ENCODE data around the gene PPP4R1. TPM values are rescaled to one million over a fixed set of nuclear protein-coding genes. Genes with fewer than 3 reads are reported as not detected.

The PPP4R1 gene
- polyA plus RNA-seq, 1 donor (not counting 4 experiments of a cell fraction or from before 2014, with no cell fraction given), result 200 TPM

DNA sequence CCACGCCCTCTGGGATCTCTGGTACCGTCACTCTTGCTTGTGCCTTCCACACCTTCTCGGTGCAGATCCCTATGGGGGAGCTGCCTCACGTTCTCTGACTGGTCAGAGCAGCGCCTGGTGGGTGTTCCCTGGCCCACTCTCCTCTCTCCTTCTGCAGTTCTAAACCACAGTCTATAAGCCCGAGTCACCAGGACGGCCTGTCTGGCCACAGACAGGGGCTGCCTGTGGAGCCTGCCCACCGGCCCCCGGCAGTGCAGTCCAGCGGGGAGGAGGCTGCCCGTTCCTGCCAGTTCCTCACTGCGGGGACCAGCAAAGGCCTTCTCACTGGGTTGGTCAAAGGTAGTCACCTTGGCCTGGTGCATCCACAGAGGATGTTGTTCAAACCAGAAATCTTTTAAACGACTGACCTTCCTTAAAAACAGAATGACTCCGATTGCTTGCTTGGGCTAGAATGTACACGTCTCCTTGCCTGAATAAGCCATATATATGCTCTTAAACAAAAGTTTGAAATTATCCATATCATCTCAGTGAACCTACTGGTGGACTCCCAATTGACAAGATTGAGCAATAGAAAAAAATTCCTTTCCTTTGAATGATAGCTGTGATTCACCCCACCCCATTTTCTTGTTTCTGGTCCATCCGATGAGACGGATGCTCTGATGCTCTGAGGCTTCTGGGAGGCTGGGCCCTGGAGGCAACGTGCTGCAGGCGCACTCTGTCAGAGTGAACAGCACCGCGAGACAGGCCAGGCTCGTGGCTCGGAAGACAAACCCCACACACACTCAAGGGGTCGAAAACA lies 77.8 kb downstream of the PPP4R1 start:
- Histone ChIP-seq H3K9ac (ENCODE audit: control insufficient read depth, extremely low read depth, insufficient read depth, low read length) (no peak overlapping the region), H4K20me1 (ENCODE audit: control insufficient read depth, extremely low read depth, insufficient read depth, low read length) (no peaks in the 10 kb centered on the region), H3K36me3 (ENCODE audit: control insufficient read depth in 2 of 2, extremely low read depth in 1 of 2, insufficient read depth in 2 of 2, low read length in 2 of 2) (peaks cover 21 to 28% of the 10 kb centered on the region in 2 experiments), H3K79me2 (ENCODE audit: control insufficient read depth, insufficient read depth, low read length) (no peaks in the 10 kb centered on the region), H3K4me3 (ENCODE audit: control insufficient read depth in 2 of 3, extremely low read depth in 1 of 3, insufficient read depth in 2 of 3, low read depth in 1 of 3, low read length in 3 of 3) (no peak overlapping the region), H3K27ac (ENCODE audit: control insufficient read depth, insufficient read depth, low read length) (peak overlapping the region; percentile 46), H3K27me3 (ENCODE audit: control insufficient read depth, extremely low read depth, insufficient read depth, low read length) (no peaks in the 10 kb centered on the region), H3K4me1 (ENCODE audit: control insufficient read depth, extremely low read depth, insufficient read depth, low read length) (peaks cover 26% of the 10 kb centered on the region), H2AFZ (ENCODE audit: control insufficient read depth, low read length) (no peak overlapping the region), H3K9me3 (ENCODE audit: control insufficient read depth, low read depth, low read length) (no peaks in the 10 kb centered on the region), H3K9me1 (ENCODE audit: control insufficient read depth, extremely low read depth, insufficient read depth, low read length) (no peaks in the 10 kb centered on the region), H3K4me2 (ENCODE audit: control insufficient read depth, extremely low read depth, insufficient read depth, low read depth, low read length) (peak overlapping the region; percentile 25)
- TF ChIP-seq, protein P1, sequence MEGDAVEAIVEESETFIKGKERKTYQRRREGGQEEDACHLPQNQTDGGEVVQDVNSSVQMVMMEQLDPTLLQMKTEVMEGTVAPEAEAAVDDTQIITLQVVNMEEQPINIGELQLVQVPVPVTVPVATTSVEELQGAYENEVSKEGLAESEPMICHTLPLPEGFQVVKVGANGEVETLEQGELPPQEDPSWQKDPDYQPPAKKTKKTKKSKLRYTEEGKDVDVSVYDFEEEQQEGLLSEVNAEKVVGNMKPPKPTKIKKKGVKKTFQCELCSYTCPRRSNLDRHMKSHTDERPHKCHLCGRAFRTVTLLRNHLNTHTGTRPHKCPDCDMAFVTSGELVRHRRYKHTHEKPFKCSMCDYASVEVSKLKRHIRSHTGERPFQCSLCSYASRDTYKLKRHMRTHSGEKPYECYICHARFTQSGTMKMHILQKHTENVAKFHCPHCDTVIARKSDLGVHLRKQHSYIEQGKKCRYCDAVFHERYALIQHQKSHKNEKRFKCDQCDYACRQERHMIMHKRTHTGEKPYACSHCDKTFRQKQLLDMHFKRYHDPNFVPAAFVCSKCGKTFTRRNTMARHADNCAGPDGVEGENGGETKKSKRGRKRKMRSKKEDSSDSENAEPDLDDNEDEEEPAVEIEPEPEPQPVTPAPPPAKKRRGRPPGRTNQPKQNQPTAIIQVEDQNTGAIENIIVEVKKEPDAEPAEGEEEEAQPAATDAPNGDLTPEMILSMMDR (optimal IDR thresholded peaks at IDR 0.05 in 1 of 3, IDR thresholded peaks at IDR 0.05 in 1 of 3, conservative IDR thresholded peaks at IDR 0.05 in 1 of 3; ENCODE audit: extremely low read depth in 1 of 3, insufficient read depth in 2 of 3, low read length in 3 of 3), result no peak
- TF ChIP-seq EZH2 (IDR thresholded peaks at IDR 0.05; ENCODE audit: low read length), result no peak
- FAIRE-seq (peak; percentile 91), DNase-seq (ENCODE audit: low read depth, low spot score) (no peak)
- dilution Hi-C loops (cut with MboI; ENCODE audit: extremely low pct_ligation_motif_present, low sequenced_read_pairs), result no loop called here

DNA sequence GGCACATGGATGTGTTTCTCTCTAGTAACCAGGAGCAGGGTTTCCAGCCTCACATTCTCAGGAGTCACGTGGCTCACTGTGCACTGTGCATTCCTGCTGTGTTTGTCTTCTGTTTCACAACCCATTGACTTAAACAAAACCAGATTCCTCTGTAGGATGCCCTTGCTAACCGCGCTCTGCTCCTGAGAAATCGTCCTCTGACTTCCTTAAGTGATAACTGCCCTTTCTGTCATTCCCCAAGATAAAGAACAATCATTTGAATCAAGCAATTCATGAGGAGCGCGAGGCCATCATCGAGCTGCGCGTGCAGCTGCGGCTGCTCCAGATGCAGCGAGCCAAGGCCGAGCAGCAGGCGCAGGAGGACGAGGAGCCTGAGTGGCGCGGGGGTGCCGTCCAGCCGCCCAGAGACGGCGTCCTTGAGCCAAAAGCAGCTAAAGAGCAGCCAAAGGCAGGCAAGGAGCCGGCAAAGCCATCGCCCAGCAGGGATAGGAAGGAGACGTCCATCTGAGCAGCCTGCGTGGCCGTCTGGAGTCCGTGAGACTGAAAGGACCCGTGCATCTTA lies 78.8 kb downstream of the PPP4R1 start:
- no peak for TF ChIP-seq EZH2 (IDR thresholded peaks at IDR 0.05; ENCODE audit: low read length)
- TF ChIP-seq, protein P1 (optimal IDR thresholded peaks at IDR 0.05 in 1 of 3, IDR thresholded peaks at IDR 0.05 in 1 of 3, conservative IDR thresholded peaks at IDR 0.05 in 1 of 3; ENCODE audit: extremely low read depth in 1 of 3, insufficient read depth in 2 of 3, low read length in 3 of 3), result no peak
- Histone ChIP-seq H3K9me3 (ENCODE audit: control insufficient read depth, low read depth, low read length) (no peaks in the 10 kb centered on the region), H3K27ac (ENCODE audit: control insufficient read depth, insufficient read depth, low read length) (no peak overlapping the region), H3K4me3 (ENCODE audit: control insufficient read depth in 2 of 3, extremely low read depth in 1 of 3, insufficient read depth in 2 of 3, low read depth in 1 of 3, low read length in 3 of 3) (no peak overlapping the region), H3K9me1 (ENCODE audit: control insufficient read depth, extremely low read depth, insufficient read depth, low read length) (no peaks in the 10 kb centered on the region), H2AFZ (ENCODE audit: control insufficient read depth, low read length) (no peak overlapping the region), H3K27me3 (ENCODE audit: control insufficient read depth, extremely low read depth, insufficient read depth, low read length) (no peaks in the 10 kb centered on the region), H3K79me2 (ENCODE audit: control insufficient read depth, insufficient read depth, low read length) (no peaks in the 10 kb centered on the region), H4K20me1 (ENCODE audit: control insufficient read depth, extremely low read depth, insufficient read depth, low read length) (no peaks in the 10 kb centered on the region), H3K4me2 (ENCODE audit: control insufficient read depth, extremely low read depth, insufficient read depth, low read depth, low read length) (no peak overlapping the region), H3K4me1 (ENCODE audit: control insufficient read depth, extremely low read depth, insufficient read depth, low read length) (peaks cover 26% of the 10 kb centered on the region), H3K36me3 (ENCODE audit: control insufficient read depth in 2 of 2, extremely low read depth in 1 of 2, insufficient read depth in 2 of 2, low read length in 2 of 2) (peaks cover 21 to 28% of the 10 kb centered on the region in 2 experiments), H3K9ac (ENCODE audit: control insufficient read depth, extremely low read depth, insufficient read depth, low read length) (no peak overlapping the region)
- DNase-seq (ENCODE audit: low read depth, low spot score) (no peak), FAIRE-seq (no peak)
- dilution Hi-C loops (cut with MboI; ENCODE audit: extremely low pct_ligation_motif_present, low sequenced_read_pairs), result no loop called here

All from keratinocyte (primary cell).